WERI-Rb-1 (cell line): ENCODE results near the gene EMC1.
A peak's percentile ranks its signal among the peaks of the same experiment; 100 is the strongest.

Source experiments
- DNase-seq: peaks from one replicate; pipeline ENCODE4 v3.0.0-alpha.2; 2020
- H3K27ac ChIP-seq: fragments of 250-450 bp; sonication (Bioruptor Pico); 2 replicates; pipeline ENCODE4 v1.5.1; 2020; ENCODE audit warnings: mild to moderate bottlenecking, moderate library complexity
- H3K27me3 ChIP-seq: fragments of 250-450 bp; sonication (Bioruptor Pico); 2 replicates; pipeline ENCODE4 v1.5.1; 2021; ENCODE audit warnings: mild to moderate bottlenecking, low read depth, moderate library complexity; ENCODE audit not compliant: insufficient read depth, severe bottlenecking
- H3K36me3 ChIP-seq: fragments of 250-450 bp; sonication (Bioruptor Pico); 2 replicates; pipeline ENCODE4 v1.5.1; 2020; ENCODE audit warnings: mild to moderate bottlenecking, moderate library complexity
- H3K4me3 ChIP-seq: 2 replicates; pipeline ENCODE4 v1.5.1; 2011; ENCODE audit warnings: low read depth, mild to moderate bottlenecking, control low read depth, low read length
- H3K9me3 ChIP-seq: fragments of 250-450 bp; sonication (Bioruptor Pico); 2 replicates; pipeline ENCODE4 v1.5.1; 2021; ENCODE audit warnings: mild to moderate bottlenecking, moderate library complexity; ENCODE audit not compliant: severe bottlenecking
- TF ChIP-seq, protein P1 (sequence below): IDR thresholded peaks from 2 replicates; pipeline ENCODE4 v1.5.1; 2011; ENCODE audit warnings: low read depth, mild to moderate bottlenecking, control low read depth, inconsistent platforms, low read length

The EMC1 gene

DNA sequence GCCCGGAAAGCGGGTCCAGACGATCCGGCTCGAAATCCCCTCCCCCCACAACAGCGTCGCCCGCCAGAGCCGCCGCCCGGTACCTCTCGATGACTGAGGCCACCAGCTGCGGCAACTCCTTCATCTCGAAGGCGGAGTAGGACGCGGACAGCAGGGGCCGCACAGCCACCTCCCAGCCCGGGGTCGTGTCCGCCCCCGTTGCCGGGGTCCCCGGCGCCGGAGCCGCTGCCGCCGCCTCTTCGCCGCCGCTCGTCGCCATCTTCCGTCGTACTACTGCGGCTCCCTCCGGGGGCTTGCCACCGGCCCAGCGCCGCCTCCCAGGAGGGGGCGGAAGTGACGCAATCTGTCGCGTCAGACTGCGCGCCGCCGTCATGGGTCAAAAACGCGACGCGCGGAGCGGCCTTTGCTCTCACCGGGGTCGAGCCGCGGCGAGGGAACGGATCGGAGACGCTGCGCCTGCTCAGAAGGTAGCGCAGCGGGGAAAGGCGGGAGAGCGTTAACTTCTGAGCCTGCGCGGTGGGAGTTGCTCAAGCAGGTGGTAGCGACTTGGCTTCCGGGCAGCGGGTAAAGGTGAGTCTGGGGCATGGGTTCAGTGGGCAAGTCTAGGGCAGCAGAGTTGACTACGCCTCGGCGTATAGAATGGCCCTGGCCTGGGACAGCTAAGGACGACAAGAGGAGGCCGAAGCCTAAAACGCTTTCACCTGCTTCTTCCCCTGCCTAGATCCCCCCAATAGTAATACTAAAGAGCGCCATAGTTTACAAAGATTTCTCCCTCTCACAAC lies 41.1 kb downstream of the EMC1 start, which contains the start of gene UBR4:
Gene UBR4 (minus strand): TSS at position 277 of the 782 bp plus-strand sequence. CDS start 18 bp downstream, at position 259.
- H3K27me3 ChIP-seq, result no peaks in the 10 kb centered on the region

DNA sequence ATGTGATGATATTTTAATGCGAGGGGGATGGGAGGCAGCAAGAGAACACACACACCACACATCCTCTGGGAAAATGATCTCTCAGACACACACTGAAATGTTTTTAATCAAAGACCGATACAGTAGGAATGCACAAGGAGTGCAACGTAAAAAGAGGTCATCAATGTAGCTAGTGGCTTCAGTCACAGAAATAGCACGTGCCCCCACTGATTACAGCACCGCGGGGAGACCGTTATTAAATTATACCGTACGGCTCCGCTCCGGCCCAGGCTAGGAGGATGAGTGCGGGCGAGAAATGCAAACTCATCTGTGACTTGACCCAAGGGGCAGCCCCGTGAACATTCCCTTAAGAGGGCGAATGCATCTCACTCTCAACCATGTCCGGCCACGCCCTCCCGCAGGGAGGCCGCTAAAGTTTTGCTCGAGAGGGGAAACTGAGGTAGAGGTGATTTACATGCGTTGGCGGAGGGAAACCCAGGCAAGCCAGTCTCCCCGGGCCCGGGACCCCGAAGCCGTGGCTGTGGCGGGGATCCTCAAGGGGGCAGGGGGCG lies 41.8 kb downstream of the EMC1 start:
- TF ChIP-seq, protein P1, sequence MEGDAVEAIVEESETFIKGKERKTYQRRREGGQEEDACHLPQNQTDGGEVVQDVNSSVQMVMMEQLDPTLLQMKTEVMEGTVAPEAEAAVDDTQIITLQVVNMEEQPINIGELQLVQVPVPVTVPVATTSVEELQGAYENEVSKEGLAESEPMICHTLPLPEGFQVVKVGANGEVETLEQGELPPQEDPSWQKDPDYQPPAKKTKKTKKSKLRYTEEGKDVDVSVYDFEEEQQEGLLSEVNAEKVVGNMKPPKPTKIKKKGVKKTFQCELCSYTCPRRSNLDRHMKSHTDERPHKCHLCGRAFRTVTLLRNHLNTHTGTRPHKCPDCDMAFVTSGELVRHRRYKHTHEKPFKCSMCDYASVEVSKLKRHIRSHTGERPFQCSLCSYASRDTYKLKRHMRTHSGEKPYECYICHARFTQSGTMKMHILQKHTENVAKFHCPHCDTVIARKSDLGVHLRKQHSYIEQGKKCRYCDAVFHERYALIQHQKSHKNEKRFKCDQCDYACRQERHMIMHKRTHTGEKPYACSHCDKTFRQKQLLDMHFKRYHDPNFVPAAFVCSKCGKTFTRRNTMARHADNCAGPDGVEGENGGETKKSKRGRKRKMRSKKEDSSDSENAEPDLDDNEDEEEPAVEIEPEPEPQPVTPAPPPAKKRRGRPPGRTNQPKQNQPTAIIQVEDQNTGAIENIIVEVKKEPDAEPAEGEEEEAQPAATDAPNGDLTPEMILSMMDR, result no peak
- Histone ChIP-seq H3K27ac (peak overlapping the region; percentile 92), H3K4me3 (peak overlapping the region; percentile 63), H3K9me3 (no peaks in the 10 kb centered on the region), H3K27me3 (no peaks in the 10 kb centered on the region), H3K36me3 (peaks cover 12% of the 10 kb centered on the region)
- DNase-seq, result no peak

More for the DNA sequence above, 41.1 kb downstream of the EMC1 start, which contains the start of gene UBR4:
- Histone ChIP-seq H3K36me3 (peaks cover 10% of the 10 kb centered on the region), H3K4me3 (peak within 1 kb of the TSS; percentile 63), H3K27ac (peak within 1 kb of the TSS; percentile 92), H3K9me3 (no peaks in the 10 kb centered on the region)
- TF ChIP-seq, protein P1, result no peak
- peak; percentile 97 for DNase-seq

DNA sequence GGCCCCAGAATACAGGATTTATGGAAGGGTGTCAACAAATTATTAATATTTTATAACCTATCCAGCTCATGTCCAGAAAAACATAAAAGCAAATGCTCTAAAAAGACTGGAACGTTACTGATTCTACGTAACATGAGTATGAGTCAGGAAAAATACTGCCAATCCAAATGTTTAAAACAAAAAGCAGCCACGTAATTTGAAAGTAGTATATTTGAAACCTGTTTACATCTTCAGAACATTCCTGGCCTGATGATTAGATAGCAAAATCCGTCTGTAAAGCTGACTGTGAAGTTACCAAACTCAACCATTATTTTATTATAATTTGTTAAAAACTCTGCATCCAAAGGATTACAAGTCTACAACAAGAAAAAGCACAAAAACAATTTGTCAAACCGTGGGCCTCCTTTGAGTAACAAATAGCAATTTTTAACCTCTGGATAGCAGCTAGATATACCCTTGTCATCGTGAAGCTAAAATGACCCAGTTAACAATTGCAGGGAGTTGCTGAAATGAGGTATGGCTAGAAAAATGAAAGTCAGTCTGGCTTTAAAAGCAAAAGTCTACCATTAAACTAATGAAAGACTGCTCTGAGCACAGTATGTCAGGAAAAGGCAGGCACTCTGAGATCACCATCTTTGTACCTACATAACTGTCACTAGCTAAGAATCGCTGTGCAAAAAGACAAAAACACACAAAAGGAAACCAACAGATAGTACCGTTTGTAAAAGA lies 42.5 kb downstream of the EMC1 start:
- no peaks in the 10 kb centered on the region for H3K9me3 ChIP-seq
- no peaks in the 10 kb centered on the region for H3K27me3 ChIP-seq
- DNase-seq, result no peak
- peak overlapping the region; percentile 63 for H3K4me3 ChIP-seq
- peaks cover 12% of the 10 kb centered on the region for H3K36me3 ChIP-seq
- TF ChIP-seq, protein P1, result no peak
- peak overlapping the region; percentile 92; the same call in 1 of the 2 replicates for H3K27ac ChIP-seq

DNA sequence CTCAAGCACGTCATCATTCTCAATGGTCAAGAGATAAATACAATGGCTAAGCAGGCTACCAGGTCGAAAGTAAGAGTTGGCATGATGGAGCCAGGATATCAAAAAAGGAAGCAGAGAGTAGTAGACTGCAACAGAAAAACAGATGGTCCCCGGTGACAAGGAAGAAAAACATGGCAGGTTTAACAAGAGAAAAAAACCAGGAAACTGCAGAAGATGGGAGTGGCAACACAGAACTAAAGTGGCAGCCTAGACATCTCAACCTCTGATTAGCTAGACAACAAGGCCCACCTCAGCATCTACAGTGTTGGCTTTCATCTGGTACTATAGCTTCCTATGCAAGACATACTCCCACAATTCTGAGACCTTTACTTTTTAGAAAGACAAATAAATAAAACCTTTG lies 44.4 kb downstream of the EMC1 start:
- TF ChIP-seq, protein P1, result no peak
- no peak for DNase-seq
- H3K9me3 ChIP-seq, result no peaks in the 10 kb centered on the region
- no peak overlapping the region for H3K27ac ChIP-seq
- no peak overlapping the region for H3K4me3 ChIP-seq
- H3K27me3 ChIP-seq, result no peaks in the 10 kb centered on the region
- H3K36me3 ChIP-seq, result peaks cover 11% of the 10 kb centered on the region

DNA sequence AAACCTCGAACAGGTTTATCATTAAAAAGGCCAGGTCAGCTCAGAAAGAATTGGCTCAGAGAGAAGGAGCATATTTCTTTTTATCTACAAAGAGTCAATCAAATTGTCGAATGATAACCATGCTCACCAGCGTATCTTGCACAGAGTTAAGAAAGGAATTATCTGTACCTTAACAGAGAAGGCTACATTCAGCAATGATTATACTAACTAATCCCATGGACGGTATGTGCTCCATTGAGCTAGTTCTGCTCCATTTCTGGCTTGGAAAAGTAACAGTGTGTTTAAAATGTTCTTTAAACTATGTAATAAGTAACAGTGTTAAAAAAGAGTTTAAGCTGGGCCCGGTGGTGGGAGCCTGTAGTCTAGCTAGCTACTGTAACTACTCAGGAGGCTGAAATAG lies 45.5 kb downstream of the EMC1 start:
- Histone ChIP-seq H3K9me3 (no peaks in the 10 kb centered on the region), H3K27ac (no peak overlapping the region), H3K27me3 (no peaks in the 10 kb centered on the region), H3K4me3 (no peak overlapping the region), H3K36me3 (peaks cover 19% of the 10 kb centered on the region)
- DNase-seq, result no peak
- TF ChIP-seq, protein P1, result no peak
